ENCODE results near the gene SSX2IP.

DNA sequence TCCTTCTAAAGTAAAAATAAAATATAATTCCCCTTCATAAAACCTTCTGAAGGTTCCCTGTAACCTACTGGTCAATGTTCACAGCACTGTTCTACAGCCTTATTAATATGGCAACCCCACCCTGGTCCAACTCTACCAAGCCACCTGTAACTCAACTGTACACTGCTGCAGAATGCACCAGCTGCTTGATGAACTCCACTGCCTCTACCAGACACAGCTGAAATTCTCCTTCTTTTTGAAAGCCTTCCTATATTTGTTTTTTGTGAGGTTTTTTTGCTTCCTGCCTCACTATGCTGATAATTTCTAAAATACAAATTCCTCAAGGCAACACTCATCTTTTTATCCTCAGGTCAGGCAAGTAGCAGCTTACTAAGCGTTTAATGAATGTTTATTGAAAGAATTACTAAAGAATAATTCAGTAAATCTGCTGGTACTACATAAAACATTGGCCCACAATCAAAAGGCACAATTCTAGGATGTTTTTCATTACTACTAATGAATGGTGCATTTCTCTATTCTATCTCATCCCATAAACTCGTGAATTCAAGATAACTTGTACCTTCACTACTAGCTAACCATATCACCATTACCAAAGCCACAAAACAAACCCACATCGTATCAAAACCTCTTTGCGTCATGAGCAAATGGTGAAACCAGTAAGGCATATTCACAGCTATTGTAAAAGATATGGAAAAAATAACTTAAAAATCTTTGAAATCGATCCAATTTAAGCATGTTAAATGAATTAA, 2.4 kb downstream of the SSX2IP start:
- TF ChIP-seq, protein P1, sequence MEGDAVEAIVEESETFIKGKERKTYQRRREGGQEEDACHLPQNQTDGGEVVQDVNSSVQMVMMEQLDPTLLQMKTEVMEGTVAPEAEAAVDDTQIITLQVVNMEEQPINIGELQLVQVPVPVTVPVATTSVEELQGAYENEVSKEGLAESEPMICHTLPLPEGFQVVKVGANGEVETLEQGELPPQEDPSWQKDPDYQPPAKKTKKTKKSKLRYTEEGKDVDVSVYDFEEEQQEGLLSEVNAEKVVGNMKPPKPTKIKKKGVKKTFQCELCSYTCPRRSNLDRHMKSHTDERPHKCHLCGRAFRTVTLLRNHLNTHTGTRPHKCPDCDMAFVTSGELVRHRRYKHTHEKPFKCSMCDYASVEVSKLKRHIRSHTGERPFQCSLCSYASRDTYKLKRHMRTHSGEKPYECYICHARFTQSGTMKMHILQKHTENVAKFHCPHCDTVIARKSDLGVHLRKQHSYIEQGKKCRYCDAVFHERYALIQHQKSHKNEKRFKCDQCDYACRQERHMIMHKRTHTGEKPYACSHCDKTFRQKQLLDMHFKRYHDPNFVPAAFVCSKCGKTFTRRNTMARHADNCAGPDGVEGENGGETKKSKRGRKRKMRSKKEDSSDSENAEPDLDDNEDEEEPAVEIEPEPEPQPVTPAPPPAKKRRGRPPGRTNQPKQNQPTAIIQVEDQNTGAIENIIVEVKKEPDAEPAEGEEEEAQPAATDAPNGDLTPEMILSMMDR (IDR thresholded peaks at IDR 0.05), result no peak
- no peak for TF ChIP-seq POLR2A (IDR thresholded peaks at IDR 0.05)

Measured in uterus (tissue), 2 donors.